Measurements from ENCODE around the gene IQGAP1. TPM values are rescaled to one million over a fixed set of nuclear protein-coding genes. Genes with fewer than 3 reads are reported as not detected.
A peak's percentile ranks its signal among the peaks of the same experiment; 100 is the strongest.

IQGAP1 gene
- total RNA-seq, 1 experiment from 2014 or later, result 264 TPM

- Mint-ChIP-seq H3K4me3 (ENCODE audit: unreplicated experiment) (peak within 1 kb of the TSS; percentile 86), H3K27ac (ENCODE audit: low read depth, unreplicated experiment) (peak within 1 kb of the TSS; percentile 40), H3K9me3 (ENCODE audit: unreplicated experiment) (peaks cover 6% of the 10 kb centered on the region), H3K27me3 (ENCODE audit: insufficient read depth, unreplicated experiment) (no peaks in the 10 kb centered on the region), H3K36me3 (ENCODE audit: insufficient read depth, unreplicated experiment) (peaks cover 6% of the 10 kb centered on the region), H3K4me1 (ENCODE audit: insufficient read depth, unreplicated experiment) (peaks cover 32% of the 10 kb centered on the region)
- CTCF ChIA-PET, result interaction anchor here (0.7 to 1.0 kb wide), 2 partner anchors 177 to 1137 kb away, joined by 3 read pairs; partner anchors contain the start of gene ZNF774
- intact Hi-C loops (cut with micrococcal nuclease), result loop anchor here (5.0 kb wide), 1 partner anchor 63 kb away; no protein-coding TSS in a partner anchor
- DNase-seq (ENCODE audit: unreplicated experiment), result peak; percentile 45
- POLR2A ChIA-PET, result interaction anchor here (0.6 to 2.2 kb wide), 13 partner anchors 9 to 414 kb away, joined by 3 to 35 read pairs (median 3); no protein-coding TSS in a partner anchor
- BruUV-seq (replicated peaks), result no TSS peak
- TF ChIP-seq CTCF (IDR thresholded peaks at IDR 0.05; ENCODE audit: unreplicated experiment), result no peak
Measured at GRCh38 chr15:90529371-90530249, 141.6 kb downstream of the IQGAP1 start, which contains the start of gene CRTC3. Gene CRTC3 (plus strand): TSS chr15:90529923. CDS start chr15:90530072, 149 bp downstream.

GRCh38 chr15:90530250-90531051 lies 142.4 kb downstream of the IQGAP1 start:
- peak; percentile 50 for DNase-seq (ENCODE audit: unreplicated experiment)
- H3K27me3 Mint-ChIP-seq (ENCODE audit: insufficient read depth, unreplicated experiment), result no peaks in the 10 kb centered on the region
- H3K4me1 Mint-ChIP-seq (ENCODE audit: insufficient read depth, unreplicated experiment), result peaks cover 38% of the 10 kb centered on the region
- H3K27ac Mint-ChIP-seq (ENCODE audit: low read depth, unreplicated experiment), result peak overlapping the region; percentile 40
- H3K4me3 Mint-ChIP-seq (ENCODE audit: unreplicated experiment), result peak overlapping the region; percentile 86
- ChIA-PET CTCF (interaction anchor here (1.3 to 1.9 kb wide), 2 partner anchors 10 to 356 kb away, joined by 4 to 8 read pairs; no protein-coding TSS in a partner anchor), POLR2A (interaction anchor here (0.6 to 2.2 kb wide), 15 partner anchors 8 to 414 kb away, joined by 3 to 35 read pairs (median 3); partner anchors contain the start of gene BLM)
- H3K9me3 Mint-ChIP-seq (ENCODE audit: unreplicated experiment), result peaks cover 6% of the 10 kb centered on the region
- intact Hi-C loops (cut with micrococcal nuclease), result loop anchor here (5.0 kb wide), 1 partner anchor 62 kb away; no protein-coding TSS in a partner anchor
- no TSS peak for BruUV-seq (replicated peaks)
- no peak for TF ChIP-seq CTCF (IDR thresholded peaks at IDR 0.05; ENCODE audit: unreplicated experiment)
- peaks cover 11% of the 10 kb centered on the region for H3K36me3 Mint-ChIP-seq (ENCODE audit: insufficient read depth, unreplicated experiment)

GRCh38 chr15:90531147-90531546 lies 143.1 kb downstream of the IQGAP1 start:
- DNase-seq (ENCODE audit: unreplicated experiment), result no peak
- TSS peak; percentile 47 for BruUV-seq (replicated peaks)
- ChIA-PET POLR2A (interaction anchor here (0.7 to 2.2 kb wide), 13 partner anchors 13 to 241 kb away, joined by 3 to 35 read pairs (median 3); partner anchors contain the start of gene BLM), CTCF (interaction anchor here (0.6 to 1.9 kb wide), 5 partner anchors 9 to 1339 kb away, joined by 3 to 8 read pairs (median 3); no protein-coding TSS in a partner anchor)
- intact Hi-C loops (cut with micrococcal nuclease), result loop anchor here (5.0 kb wide), 1 partner anchor 61 kb away; no protein-coding TSS in a partner anchor
- Mint-ChIP-seq H3K27me3 (ENCODE audit: insufficient read depth, unreplicated experiment) (no peaks in the 10 kb centered on the region), H3K27ac (ENCODE audit: low read depth, unreplicated experiment) (peak overlapping the region; percentile 40), H3K36me3 (ENCODE audit: insufficient read depth, unreplicated experiment) (peaks cover 11% of the 10 kb centered on the region), H3K4me3 (ENCODE audit: unreplicated experiment) (peak overlapping the region; percentile 86), H3K4me1 (ENCODE audit: insufficient read depth, unreplicated experiment) (peaks cover 42% of the 10 kb centered on the region), H3K9me3 (ENCODE audit: unreplicated experiment) (peaks cover 6% of the 10 kb centered on the region)
- no peak for TF ChIP-seq CTCF (IDR thresholded peaks at IDR 0.05; ENCODE audit: unreplicated experiment)

Measured in MCF 10A (cell line).